Glomerular visceral epithelial cell (primary cell): ENCODE results near the gene CCN6.

Experiments used
- DNase-seq: peaks from one replicate; pipeline ENCODE4 v3.0.0-alpha.2; 2016; ENCODE audit errors: extremely low spot score

CCN6 gene

GRCh38 chr6:112054001-112054400 lies at the start of gene CCN6:
CCN6 (plus strand) TSS chr6:112054104; CDS start chr6:112054358, 254 bp downstream.
- no peak for DNase-seq

- DNase-seq = no peak
Observed at GRCh38 chr6:112004201-112005012, 49.5 kb upstream of the CCN6 start.

GRCh38 chr6:112005013-112005371 lies 48.9 kb upstream of the CCN6 start:
- DNase-seq = no peak

GRCh38 chr6:112007254-112007653 lies 46.6 kb upstream of the CCN6 start:
- DNase-seq = no peak

- no peak for DNase-seq
Observed at GRCh38 chr6:112007805-112008204, 46.1 kb upstream of the CCN6 start.

- DNase-seq = no peak
Observed at GRCh38 chr6:112008482-112008881, 45.4 kb upstream of the CCN6 start.

GRCh38 chr6:112010328-112010727 lies 43.6 kb upstream of the CCN6 start:
- no peak for DNase-seq

GRCh38 chr6:112013051-112013450 lies 40.9 kb upstream of the CCN6 start:
- no peak for DNase-seq

GRCh38 chr6:112014483-112014882 lies 39.4 kb upstream of the CCN6 start:
- DNase-seq = no peak

GRCh38 chr6:112015725-112016124 lies 38.2 kb upstream of the CCN6 start:
- DNase-seq = no peak

GRCh38 chr6:112016320-112016719 lies 37.6 kb upstream of the CCN6 start:
- DNase-seq = no peak

- no peak for DNase-seq
Observed at GRCh38 chr6:112017169-112017568, 36.7 kb upstream of the CCN6 start.

- DNase-seq = no peak
Observed at GRCh38 chr6:112017760-112018537, 36.0 kb upstream of the CCN6 start.

- DNase-seq = no peak
Observed at GRCh38 chr6:112018619-112019416, 35.1 kb upstream of the CCN6 start.

GRCh38 chr6:112019589-112019988 lies 34.3 kb upstream of the CCN6 start:
- DNase-seq = no peak

GRCh38 chr6:112021691-112022310 lies 32.1 kb upstream of the CCN6 start:
- no peak for DNase-seq

GRCh38 chr6:112022749-112023148 lies 31.2 kb upstream of the CCN6 start:
- no peak for DNase-seq

GRCh38 chr6:112024464-112024863 lies 29.4 kb upstream of the CCN6 start:
- DNase-seq = no peak

- no peak for DNase-seq
Observed at GRCh38 chr6:112026933-112027332, 27.0 kb upstream of the CCN6 start.

GRCh38 chr6:112027942-112028674 lies 25.8 kb upstream of the CCN6 start:
- no peak for DNase-seq
